HG03432 (cell line): Measurements from ENCODE around the gene JUNB.

Source experiments
- ATAC-seq: cut with Tn5 transposase; IDR thresholded peaks from one replicate; pipeline ENCODE4 v1.9.1; 2021; ENCODE audit warnings: mild to moderate bottlenecking, moderate library complexity; ENCODE audit not compliant: unreplicated experiment

Gene JUNB

DNA sequence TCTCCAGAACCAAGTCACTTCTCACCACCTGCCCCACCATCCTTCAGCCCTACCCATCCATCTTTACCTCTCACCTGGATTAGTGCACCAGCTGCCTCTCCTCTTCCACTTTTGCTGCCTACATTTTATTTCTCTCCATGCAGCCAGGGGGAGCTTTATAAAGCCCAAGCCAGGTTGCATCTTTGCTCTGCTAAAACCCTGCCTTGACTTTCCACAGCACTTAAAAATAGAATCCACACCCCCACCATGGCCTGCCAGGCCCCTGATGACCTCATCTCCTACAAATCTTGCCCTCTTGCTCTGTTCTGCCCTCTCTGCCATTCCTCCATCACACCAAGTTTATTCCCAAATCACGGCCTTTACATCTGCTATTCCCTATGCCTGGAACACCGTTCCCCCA lies 17.7 kb upstream of the JUNB start:
- ATAC-seq = no peak

DNA sequence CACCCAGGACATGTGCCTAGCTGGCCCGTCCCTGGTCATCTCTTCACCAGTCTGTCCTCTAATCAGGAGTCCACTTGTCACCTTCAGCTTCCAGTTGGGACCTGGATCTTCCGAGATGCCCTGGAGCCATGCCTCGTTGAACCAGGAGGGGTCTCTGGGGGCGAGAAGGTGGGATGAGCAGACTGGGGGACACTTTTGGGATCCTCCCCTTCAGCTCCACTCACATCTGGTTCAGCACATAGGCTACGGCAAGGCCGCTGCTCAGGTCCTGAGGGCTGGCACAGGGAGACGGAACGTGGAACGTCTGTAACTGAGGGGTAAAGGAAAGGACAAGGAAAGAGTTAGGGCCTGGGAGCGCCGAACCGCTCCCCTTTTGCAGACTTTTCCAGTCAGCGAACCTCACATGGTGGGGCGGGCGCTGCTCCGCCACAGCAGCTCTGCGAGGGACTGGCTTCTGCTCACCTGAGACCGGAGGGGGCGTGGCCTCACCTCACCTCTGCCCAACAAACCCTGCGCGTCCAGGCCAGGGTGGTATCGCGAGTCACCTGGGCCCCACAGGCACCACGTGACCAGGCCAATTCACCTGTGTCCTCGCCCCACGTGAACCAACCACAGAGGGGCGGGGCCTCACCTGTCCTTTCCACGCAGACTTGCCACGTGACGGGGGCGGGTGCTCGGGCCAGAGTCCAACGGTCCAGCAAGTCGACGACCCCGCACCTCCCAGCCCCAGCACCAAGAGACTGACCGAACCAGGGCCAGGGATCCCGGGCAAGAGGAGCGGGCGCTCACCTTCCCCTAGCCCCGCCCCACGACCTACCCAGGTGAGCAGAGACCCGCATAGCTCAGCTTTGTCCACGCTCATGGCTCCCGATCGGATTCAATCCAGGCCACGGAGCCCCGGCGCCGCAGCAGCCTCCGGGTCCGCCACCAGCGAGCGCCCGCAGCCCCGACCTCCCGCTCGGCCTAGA lies 16.4 kb upstream of the JUNB start, which contains the start of gene HOOK2:
HOOK2 (minus strand) TSS at position 965 of the 968 bp plus-strand sequence; CDS start at position 862, 103 bp downstream.
- ATAC-seq = no peak

GRCh38 chr19:12777217-12778016 lies 13.9 kb upstream of the JUNB start:
- peak; percentile 47 for ATAC-seq

GRCh38 chr19:12778017-12778904 lies 13.0 kb upstream of the JUNB start:
- ATAC-seq = no peak

- no peak for ATAC-seq
These were observed 12.5 kb upstream of the JUNB start for GRCh38 chr19:12778905-12779161.

DNA sequence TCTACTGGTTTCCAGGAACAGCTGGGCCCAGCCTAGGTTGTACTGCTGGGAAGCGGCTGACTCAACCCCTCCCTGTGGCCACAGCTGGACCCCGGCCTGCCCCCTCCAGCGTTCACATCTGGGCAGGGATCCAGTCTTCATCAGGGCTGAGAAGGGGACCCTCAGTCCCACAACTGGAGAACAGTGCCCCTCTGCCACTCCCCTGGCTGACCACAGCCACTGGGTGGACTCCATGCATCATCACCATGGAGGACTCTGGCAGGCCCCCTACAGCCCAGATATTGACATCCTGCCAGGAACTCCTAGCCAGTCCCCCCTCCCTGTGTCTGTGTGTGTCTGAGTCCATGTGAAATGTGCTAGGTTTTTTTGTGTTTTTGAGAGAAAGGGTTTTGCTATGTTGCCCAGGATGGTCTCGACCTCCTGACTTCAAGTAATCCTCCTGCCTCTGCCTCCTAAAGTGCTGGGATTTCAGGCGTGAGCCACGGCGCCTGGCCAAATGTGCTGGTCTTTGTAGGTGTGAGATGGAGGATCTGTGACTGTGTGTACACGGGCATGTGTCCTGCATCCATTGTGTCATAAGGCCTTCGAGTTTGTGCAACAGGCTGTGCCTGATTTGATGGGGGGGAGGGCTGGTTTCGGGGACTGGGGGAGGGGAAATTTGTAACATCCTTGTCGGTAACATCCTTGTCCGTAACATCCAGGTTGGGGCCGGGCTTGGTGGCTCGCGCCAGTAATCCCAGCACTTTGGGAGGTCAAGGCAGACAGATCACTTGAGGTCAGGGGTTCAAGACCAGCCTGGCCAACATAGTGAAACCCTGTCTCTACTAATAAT lies 11.9 kb upstream of the JUNB start:
- ATAC-seq = no peak

- no peak for ATAC-seq
These were observed 9.2 kb upstream of the JUNB start for GRCh38 chr19:12782174-12782423.

DNA sequence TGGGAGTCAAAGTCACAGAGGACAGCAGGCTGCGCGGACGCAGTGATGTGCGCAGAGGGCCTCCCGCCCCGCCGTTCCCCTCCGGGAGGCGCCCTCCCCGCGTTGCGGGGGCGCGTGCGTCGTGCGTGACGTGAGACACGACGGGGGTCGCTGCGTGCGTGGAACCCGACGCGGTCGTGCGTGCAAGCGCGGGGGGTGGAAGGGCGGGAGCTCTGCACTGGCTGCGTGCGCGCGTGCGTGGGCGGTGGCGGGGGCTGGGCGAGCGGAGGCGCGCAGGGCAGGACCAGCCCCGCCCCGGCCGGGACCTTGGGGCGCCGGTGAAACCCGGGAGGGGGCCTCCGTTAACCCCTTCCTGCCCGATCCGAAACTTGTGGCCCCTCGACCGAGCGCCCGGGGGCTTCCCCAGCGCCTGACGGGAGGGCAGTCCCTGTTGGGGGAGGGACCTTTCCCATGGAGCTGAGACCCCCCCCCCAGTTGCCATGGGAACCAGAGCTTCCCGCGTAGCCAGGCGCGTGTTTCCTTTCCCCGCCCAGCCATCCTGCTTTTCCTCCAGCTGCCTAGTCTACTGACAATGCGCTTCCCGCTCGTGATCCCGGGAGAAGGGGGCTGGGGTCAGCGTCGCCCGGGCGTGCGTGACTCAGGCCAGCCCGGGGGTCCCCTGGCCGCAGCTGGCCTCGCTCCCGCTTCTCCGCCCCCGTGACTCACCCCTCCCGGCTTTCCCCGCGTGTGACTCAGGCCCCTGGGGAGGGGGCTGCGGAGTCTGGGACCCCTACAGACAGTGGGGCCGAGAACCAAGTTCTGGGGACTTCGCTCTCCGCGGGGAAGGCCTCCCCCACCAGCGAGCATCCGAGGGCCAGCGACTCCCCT lies 8.6 kb upstream of the JUNB start:
- peak; percentile 39 for ATAC-seq

- no peak for ATAC-seq
These were observed 7.9 kb upstream of the JUNB start for GRCh38 chr19:12783291-12783848.

GRCh38 chr19:12783849-12784393 lies 7.4 kb upstream of the JUNB start:
- ATAC-seq = no peak

DNA sequence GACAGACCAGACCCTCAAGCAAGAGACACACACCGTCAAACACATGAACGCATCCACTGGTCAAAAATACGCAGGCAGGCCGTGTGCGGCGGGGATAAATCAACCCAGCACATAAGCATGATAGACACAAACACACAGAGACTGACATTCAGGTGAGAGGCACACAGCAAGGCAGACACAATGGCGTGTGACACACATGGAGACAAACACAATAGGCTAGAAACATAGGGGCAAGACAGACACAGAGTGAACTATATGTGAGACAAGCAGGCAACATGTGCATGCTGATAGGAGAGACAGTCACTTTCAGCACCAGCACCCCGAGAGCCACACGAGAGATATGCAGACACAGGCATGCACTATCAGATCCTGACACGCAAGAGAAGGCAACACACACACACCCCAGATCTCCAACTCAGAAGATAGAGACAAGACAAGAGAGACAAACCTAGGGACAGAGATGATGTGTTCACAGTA lies 6.9 kb upstream of the JUNB start:
- no peak for ATAC-seq

DNA sequence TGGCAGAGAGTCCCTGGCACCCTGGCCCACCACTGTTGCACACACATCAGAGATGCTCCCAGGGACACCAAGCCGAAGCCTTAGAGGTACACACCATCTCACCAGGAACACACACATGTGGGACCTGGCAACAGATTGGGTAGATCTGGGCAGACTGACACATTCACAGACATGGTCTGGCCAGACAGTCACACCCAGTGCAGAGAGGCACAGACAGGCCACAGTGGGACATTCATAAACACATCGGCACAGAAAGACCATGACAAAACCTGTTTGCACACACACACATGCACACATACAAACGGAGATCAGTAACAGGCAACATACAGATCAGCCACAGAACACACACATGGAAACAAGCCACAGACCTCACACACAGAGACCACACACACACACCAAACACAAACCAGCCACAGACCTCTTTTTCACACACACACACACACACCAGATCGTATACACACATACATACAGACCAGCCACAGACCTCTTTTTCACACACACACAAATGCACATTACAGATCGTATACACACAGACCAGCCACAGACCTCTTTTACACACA lies 6.3 kb upstream of the JUNB start:
- no peak for ATAC-seq

DNA sequence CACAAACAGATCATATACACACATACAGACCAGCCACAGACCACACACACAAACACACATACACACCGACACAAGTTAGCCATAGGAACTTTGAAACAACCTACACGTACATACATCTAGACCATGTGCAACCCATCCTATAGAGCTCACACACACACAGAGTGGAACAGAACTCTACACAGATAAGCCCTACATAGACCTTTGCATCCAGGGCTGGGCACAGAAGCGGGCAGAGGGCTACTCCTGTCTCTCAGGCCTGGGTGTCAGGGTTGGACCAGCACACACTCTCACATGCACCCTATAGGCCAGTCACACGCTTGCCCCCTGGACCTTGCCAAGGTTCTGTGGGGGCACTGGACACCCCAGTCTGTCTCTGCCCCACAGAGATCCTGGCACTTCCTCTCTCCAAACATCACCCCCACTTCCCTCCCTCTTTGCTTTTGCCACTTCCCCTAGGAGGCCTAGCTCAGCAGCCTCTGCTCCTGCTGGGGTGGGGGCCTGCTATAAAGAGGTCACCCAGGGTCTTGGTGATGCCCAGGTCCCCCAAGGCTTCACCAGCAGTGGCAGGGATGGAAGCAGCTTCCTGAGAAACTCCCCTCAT lies 5.8 kb upstream of the JUNB start:
- no peak for ATAC-seq

- ATAC-seq = no peak
These were observed 5.0 kb upstream of the JUNB start for GRCh38 chr19:12786141-12786870.

- ATAC-seq = no peak
These were observed 4.3 kb upstream of the JUNB start for GRCh38 chr19:12786952-12787351.

DNA sequence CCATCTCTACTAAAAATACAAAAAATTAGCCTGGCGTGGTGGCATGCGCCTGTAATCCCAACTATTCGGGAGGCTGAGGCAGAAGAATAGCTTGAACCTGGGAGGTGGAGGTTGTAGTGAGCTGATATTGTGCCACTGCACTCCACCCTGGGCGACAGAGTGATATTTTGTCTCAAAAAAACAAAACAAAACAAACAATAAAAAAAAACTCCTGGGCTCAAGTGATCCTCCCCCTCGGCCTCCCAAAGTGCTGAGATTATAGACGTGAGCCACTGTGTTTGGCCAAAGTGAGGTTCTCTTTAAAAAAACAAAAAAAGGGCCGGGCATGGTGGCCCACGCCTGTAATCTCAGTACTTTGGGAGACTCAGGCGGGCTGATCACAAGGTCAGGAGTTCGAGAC lies 3.8 kb upstream of the JUNB start:
- no peak for ATAC-seq

DNA sequence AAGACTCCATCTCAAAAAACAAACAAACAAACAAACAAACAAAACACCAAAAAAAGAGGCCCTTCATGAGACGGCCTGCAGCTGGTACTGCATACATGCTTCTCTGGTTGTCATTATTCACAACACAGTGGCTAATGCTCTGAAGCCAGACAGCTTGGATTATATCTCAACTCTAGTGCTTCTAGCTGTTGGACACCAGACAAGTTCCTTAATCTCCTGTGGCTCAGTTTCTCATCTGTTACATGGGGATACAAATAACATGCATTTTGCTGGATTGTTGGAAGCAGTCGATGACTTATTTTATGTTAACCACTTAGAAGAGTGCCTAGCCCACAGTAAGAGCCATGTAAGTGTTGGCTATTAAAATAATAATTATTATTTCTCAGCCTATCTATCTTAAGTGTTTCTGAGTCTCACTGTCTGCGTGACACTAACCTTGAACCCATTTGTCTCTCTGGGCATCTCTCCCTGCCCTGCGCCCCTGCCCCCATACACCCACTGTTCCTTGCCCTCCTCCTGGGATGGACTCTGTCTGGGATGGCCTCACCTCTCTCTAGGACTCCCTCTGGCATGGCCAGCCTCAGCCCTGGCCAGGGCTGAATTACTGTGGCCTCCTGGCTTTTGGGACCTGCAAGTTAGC lies 3.1 kb upstream of the JUNB start:
- no peak for ATAC-seq
